Loucy (cell line): ENCODE data around the gene FRG1.
"Not testable (repeated sequence)": the region's sequence is repeated elsewhere in the genome, so short reads cannot be mapped to it uniquely, and the experiment has no call there.

Experiments
- CTCF ChIP-seq: fragments of 200-600 bp; sonication (generic); conservative IDR thresholded peaks from 2 replicates; pipeline ENCODE4 v1.5.1; 2014; ENCODE audit warnings: mild to moderate bottlenecking, antibody characterized with exemption, low read length
- EZH2phosphoT487 ChIP-seq: fragments of 200-600 bp; IDR thresholded peaks from 2 replicates; pipeline ENCODE4 v1.6.1; 2018; ENCODE audit warnings: antibody characterized with exemption, mild to moderate bottlenecking, moderate library complexity, borderline replicate concordance

GRCh38 chr4:189983916-189984526, 43.3 kb downstream of the FRG1 start:
- TF ChIP-seq CTCF, EZH2phosphoT487: not testable (repeated sequence)
